Measurements from ENCODE around the gene RBL1.
"Not testable (repeated sequence)": the region's sequence is repeated elsewhere in the genome, so short reads cannot be mapped to it uniquely, and the experiment has no call there.

Gene RBL1

GRCh38 chr20:36991703-36992102 lies 104.1 kb downstream of the RBL1 start:
- no peak for DNase-seq

GRCh38 chr20:36989797-36990196 lies 106.0 kb downstream of the RBL1 start:
- DNase-seq: no peak

- no peak for DNase-seq
These were observed 107.3 kb downstream of the RBL1 start for GRCh38 chr20:36988494-36988966.

- DNase-seq: no peak
These were observed 111.5 kb downstream of the RBL1 start for GRCh38 chr20:36984257-36984638.

GRCh38 chr20:36975099-36975818 lies 120.5 kb downstream of the RBL1 start:
- no peak for DNase-seq

GRCh38 chr20:36974660-36975059 lies 121.1 kb downstream of the RBL1 start:
- DNase-seq: no peak

GRCh38 chr20:36971103-36971502 lies 124.7 kb downstream of the RBL1 start:
- no peak for DNase-seq

- no peak for DNase-seq
These were observed 126.2 kb downstream of the RBL1 start for GRCh38 chr20:36969478-36970186.

GRCh38 chr20:36969051-36969450 lies 126.7 kb downstream of the RBL1 start:
- no peak for DNase-seq

- DNase-seq: no peak
These were observed 128.2 kb downstream of the RBL1 start for GRCh38 chr20:36967636-36968035.

- not testable (repeated sequence) for DNase-seq
These were observed 128.8 kb downstream of the RBL1 start for GRCh38 chr20:36966965-36967364.

- not testable (repeated sequence) for DNase-seq
These were observed 133.3 kb downstream of the RBL1 start for GRCh38 chr20:36962354-36962941.

GRCh38 chr20:36959242-36959641 lies 136.6 kb downstream of the RBL1 start:
- DNase-seq: no peak

- DNase-seq: no peak
These were observed 137.7 kb downstream of the RBL1 start for GRCh38 chr20:36957875-36958667.

- no peak for DNase-seq
These were observed 139.1 kb downstream of the RBL1 start for GRCh38 chr20:36956674-36957073.

GRCh38 chr20:36956016-36956415 lies 139.8 kb downstream of the RBL1 start:
- no peak for DNase-seq

GRCh38 chr20:36951979-36952738 lies 143.6 kb downstream of the RBL1 start:
- DNase-seq: no peak

- DNase-seq: peak; percentile 93
These were observed 144.4 kb downstream of the RBL1 start, which contains the start of gene SAMHD1 for GRCh38 chr20:36951198-36951978. TSS of gene SAMHD1 (minus strand) at chr20:36951708. CDS start at chr20:36951643, 65 bp downstream.

- no peak for DNase-seq
These were observed 145.2 kb downstream of the RBL1 start for GRCh38 chr20:36950414-36951197.
